H1 (cell line): ENCODE measurements around the gene KCNIP3. TPM values are rescaled to one million over a fixed set of nuclear protein-coding genes. Genes with fewer than 3 reads are reported as not detected.
A peak's percentile ranks its signal among the peaks of the same experiment; 100 is the strongest.

Experiments used
- CTCF ChIA-PET: fragments of 300-600 bp; sonication (Branson Sonifier 250); formaldehyde crosslinking; loops from one replicate; lab custom pipeline; 2021; ENCODE audit not compliant: partially characterized antibody; lab: Charles Lee
- POLR2A ChIA-PET: fragments of 300-600 bp; sonication (Branson Sonifier 250); formaldehyde crosslinking; loops from one replicate; lab custom pipeline; 2021; ENCODE audit warnings: inconsistent platforms; ENCODE audit not compliant: partially characterized antibody; lab: Charles Lee
- DNase-seq, 2 experiments: peaks; one replicate each; pipeline versions ENCODE4 v3.0.0 to v3.0.0-alpha.2; 2010 to 2022; ENCODE audit warnings: low spot score in 2 of 2, low read depth in 1 of 2, mixed read lengths in 1 of 2
- FAIRE-seq: peaks from 2 replicates; lab custom pipeline; 2011; peaks lifted over from hg19 to GRCh38; lab: Jason Lieb, UNC
- H2AFZ ChIP-seq: 2 replicates; pipeline ENCODE4 v1.8.1; 2012; ENCODE audit warnings: low read length, inconsistent platforms
- H2AK5ac ChIP-seq: 2 replicates; pipeline ENCODE4 v1.6.1; 2013; ENCODE audit warnings: low read depth, low read length
- H2BK120ac ChIP-seq: replicated peaks from 2 replicates; pipeline ENCODE3; 2013; ENCODE audit warnings: low read depth, low read length, inconsistent platforms
- H2BK12ac ChIP-seq: 2 replicates; pipeline ENCODE4 v1.6.1; 2013; ENCODE audit warnings: low read depth, low read length
- H2BK15ac ChIP-seq: 2 replicates; pipeline ENCODE4 v1.6.1; 2013; ENCODE audit warnings: low read length
- H2BK20ac ChIP-seq: 2 replicates; pipeline ENCODE4 v1.6.1; 2013; ENCODE audit warnings: low read length
- H2BK5ac ChIP-seq: 2 replicates; pipeline ENCODE4 v1.6.1; 2013; ENCODE audit warnings: low read depth, low read length
- H3K14ac ChIP-seq: 2 replicates; pipeline ENCODE4 v1.6.1; 2013; ENCODE audit warnings: inconsistent platforms; ENCODE audit not compliant: insufficient read length
- H3K18ac ChIP-seq: 2 replicates; pipeline ENCODE4 v1.6.1; 2013; ENCODE audit warnings: low read length; ENCODE audit errors: extremely low read depth
- H3K23ac ChIP-seq: 2 replicates; pipeline ENCODE4 v1.6.1; 2013; ENCODE audit warnings: inconsistent platforms; ENCODE audit not compliant: insufficient read length
- H3K23me2 ChIP-seq: 2 replicates; pipeline ENCODE4 v1.6.1; 2013; ENCODE audit warnings: low read depth, low read length
- H3K27ac ChIP-seq: 2 replicates; pipeline ENCODE4 v1.6.1; 2011; ENCODE audit warnings: low read depth, low read length, inconsistent platforms
- H3K27me3 ChIP-seq, 4 experiments: replicated peaks in 1 of 4; 1 replicate in 1 of 4; 2 replicates in 3 of 4; pipeline versions ENCODE4 v1.6.1 to v1.8.1; 2011 to 2013; ENCODE audit warnings: low read length in 3 of 4, mild to moderate bottlenecking in 3 of 4, inconsistent platforms in 2 of 4, mixed read lengths in 2 of 4, moderate library complexity in 1 of 4; ENCODE audit not compliant: control insufficient read depth in 3 of 4, insufficient read depth in 3 of 4; ENCODE audit errors: extremely low read depth in 1 of 4
- H3K36me3 ChIP-seq, 4 experiments: 2 replicates each; pipeline versions ENCODE4 v1.6.1 to v1.8.1; 2011 to 2013; ENCODE audit warnings: mild to moderate bottlenecking in 4 of 4, low read length in 3 of 4, moderate library complexity in 2 of 4, control low read depth in 1 of 4, inconsistent platforms in 1 of 4; ENCODE audit not compliant: insufficient read depth in 4 of 4, control insufficient read depth in 2 of 4
- H3K4ac ChIP-seq: replicated peaks from 2 replicates; pipeline ENCODE3; 2013; ENCODE audit warnings: low read length, low read depth, mixed read lengths, inconsistent platforms; ENCODE audit not compliant: insufficient read length
- H3K4me1 ChIP-seq, 4 experiments: replicated peaks in 1 of 4; 1 replicate in 1 of 4; 2 replicates in 3 of 4; pipeline versions ENCODE4 v1.6.1 to v1.8.1; 2011 to 2013; ENCODE audit warnings: low read length in 3 of 4, inconsistent platforms in 2 of 4, mixed read lengths in 1 of 4; ENCODE audit not compliant: insufficient read depth in 4 of 4, control insufficient read depth in 3 of 4
- H3K4me2 ChIP-seq, 2 experiments: 2 replicates each; pipeline versions ENCODE4 v1.6.1 to v1.8.1; 2011 to 2013; ENCODE audit warnings: low read depth in 2 of 2, low read length in 2 of 2, control low read depth in 1 of 2, inconsistent platforms in 1 of 2, mild to moderate bottlenecking in 1 of 2; ENCODE audit not compliant: insufficient read depth in 1 of 2
- H3K4me3 ChIP-seq, 4 experiments: fragments of 200-600, 300-600 bp in 1 of 4; sonication (generic), shearing (Covaris generic), sonication (Bioruptor Twin) in 1 of 4; 2 replicates each; pipeline versions ENCODE4 v1.5.1 to v1.8.1; 2011 to 2016; ENCODE audit warnings: low read length in 4 of 4, low read depth in 3 of 4, control low read depth in 2 of 4, inconsistent platforms in 2 of 4, mild to moderate bottlenecking in 2 of 4, mixed read lengths in 1 of 4, moderate library complexity in 1 of 4; ENCODE audit not compliant: insufficient read depth in 2 of 4; ENCODE audit errors: extremely low read depth in 1 of 4
- H3K56ac ChIP-seq: replicated peaks from 2 replicates; pipeline ENCODE3; 2013; ENCODE audit warnings: low read depth, mild to moderate bottlenecking, mixed read lengths, low read length, inconsistent platforms; ENCODE audit not compliant: insufficient read length
- H3K79me1 ChIP-seq: 2 replicates; pipeline ENCODE4 v1.6.1; 2013; ENCODE audit warnings: low read depth, low read length, control low read depth
- H3K79me2 ChIP-seq, 2 experiments: 2 replicates each; pipeline versions ENCODE4 v1.6.1 to v1.8.1; 2012 to 2013; ENCODE audit warnings: low read length in 2 of 2, mild to moderate bottlenecking in 2 of 2, inconsistent platforms in 1 of 2; ENCODE audit not compliant: insufficient read depth in 2 of 2, control insufficient read depth in 1 of 2
- H3K9ac ChIP-seq, 4 experiments: replicated peaks in 1 of 4; 1 replicate in 1 of 4; 2 replicates in 3 of 4; pipeline versions ENCODE4 v1.6.1 to v1.8.1; 2011 to 2013; ENCODE audit warnings: low read depth in 3 of 4, low read length in 3 of 4, control low read depth in 2 of 4, mild to moderate bottlenecking in 2 of 4, moderate library complexity in 2 of 4, inconsistent platforms in 1 of 4; ENCODE audit errors: extremely low read depth in 1 of 4
- H3K9me3 ChIP-seq, 2 experiments: 2 replicates each; pipeline versions ENCODE4 v1.6.1 to v1.8.1; 2012 to 2013; ENCODE audit warnings: mild to moderate bottlenecking in 2 of 2, moderate library complexity in 2 of 2, control low read depth in 1 of 2, inconsistent platforms in 1 of 2, low read depth in 1 of 2, low read length in 1 of 2, mixed read lengths in 1 of 2; ENCODE audit not compliant: insufficient read depth in 2 of 2
- H4K20me1 ChIP-seq, 2 experiments: replicated peaks in 1 of 2; 2 replicates each; pipeline versions ENCODE3 to v1.8.1; 2011 to 2013; ENCODE audit warnings: inconsistent platforms in 2 of 2, low read length in 2 of 2, mild to moderate bottlenecking in 1 of 2; ENCODE audit not compliant: insufficient read depth in 2 of 2, control insufficient read depth in 1 of 2
- H4K5ac ChIP-seq: 2 replicates; pipeline ENCODE4 v1.6.1; 2013; ENCODE audit warnings: low read length, low read depth, mixed read lengths, inconsistent platforms; ENCODE audit not compliant: insufficient read length
- H4K8ac ChIP-seq: 2 replicates; pipeline ENCODE4 v1.8.0; 2013; ENCODE audit warnings: mild to moderate bottlenecking, moderate library complexity, low read length, inconsistent platforms; ENCODE audit not compliant: insufficient read depth; ENCODE audit errors: extremely low read depth
- H4K91ac ChIP-seq: replicated peaks from 2 replicates; pipeline ENCODE3; 2013; ENCODE audit warnings: low read length, mixed read lengths, inconsistent platforms; ENCODE audit not compliant: insufficient read length
- CREB1 ChIP-seq: IDR thresholded peaks from 2 replicates; pipeline ENCODE4 v1.6.1; 2012; ENCODE audit warnings: inconsistent platforms
- GABPA ChIP-seq: IDR thresholded peaks from 2 replicates; pipeline ENCODE4 v1.6.1; 2011; ENCODE audit warnings: mild to moderate bottlenecking, low read length, moderate library complexity, borderline replicate concordance; ENCODE audit not compliant: insufficient read depth
- MAFK ChIP-seq: IDR thresholded peaks from 2 replicates; pipeline ENCODE4 v1.6.1; 2012; ENCODE audit warnings: low read depth, mild to moderate bottlenecking, improper control_type of control experiment, low read length
- RBBP5 ChIP-seq: IDR thresholded peaks from 2 replicates; pipeline ENCODE4 v1.7.1; 2012; ENCODE audit warnings: low read depth, mild to moderate bottlenecking, inconsistent platforms, low read length, moderate library complexity, borderline replicate concordance
- RNF2 ChIP-seq: fragments of 200-900, 300-1000 bp; sonication (generic); IDR thresholded peaks from 2 replicates; pipeline ENCODE4 v1.7.1; 2016; ENCODE audit warnings: borderline replicate concordance, low read depth, mild to moderate bottlenecking, antibody characterized with exemption, low read length; ENCODE audit not compliant: poor library complexity, severe bottlenecking; ENCODE audit errors: missing control alignments
- RXRA ChIP-seq: IDR thresholded peaks from 2 replicates; pipeline ENCODE4 v1.6.1; 2011; ENCODE audit warnings: low read depth, mild to moderate bottlenecking, low read length, moderate library complexity; ENCODE audit not compliant: insufficient read depth
- SAP30 ChIP-seq: fragments of 300-600 bp; sonication (generic); IDR thresholded peaks from 2 replicates; pipeline ENCODE4 v1.7.1; 2012; ENCODE audit warnings: low read length, moderate library complexity, mild to moderate bottlenecking, inconsistent platforms; ENCODE audit not compliant: insufficient read depth, insufficient replicate concordance
- SRF ChIP-seq: IDR thresholded peaks from 2 replicates; pipeline ENCODE4 v1.6.1; 2011; ENCODE audit warnings: mild to moderate bottlenecking, low read depth, low read length, moderate library complexity
- TBP ChIP-seq: IDR thresholded peaks from 2 replicates; pipeline ENCODE4 v1.6.1; 2011; ENCODE audit warnings: low read depth, low read length, improper control_type of control experiment
- YY1 ChIP-seq: IDR thresholded peaks from 2 replicates; pipeline ENCODE4 v1.6.1; 2011; ENCODE audit warnings: low read depth, mild to moderate bottlenecking, low read length
- WGBS, 2 experiments: shearing (Covaris generic) in 1 of 2; methylation state at CpG; one replicate each; pipeline versions ENCODE4 v1.1.6 to v1.1.7; 2013 to 2015; ENCODE audit warnings: low lambda C conversion rate in 2 of 2, mixed read lengths in 2 of 2, inconsistent platforms in 1 of 2, low coverage in 1 of 2, missing lambda C conversion rate in 1 of 2; ENCODE audit not compliant: insufficient replicate concordance in 2 of 2, insufficient coverage in 1 of 2, insufficient read length in 1 of 2; ENCODE audit errors: extremely low coverage in 1 of 2, missing lambda C conversion rate in 1 of 2; 5-methylcytosine and 5-hydroxymethylcytosine counted together
- polyA plus RNA-seq, 7 experiments: library from polyadenylated mRNA; depleted of rRNA in 3 of 7; stranded (reverse) in 5 of 7; unstranded in 2 of 7; fragments of >200 nt in 5 of 7; fragments of 200-250 nt in 2 of 7; gene quantifications; 1 replicate in 5 of 7; 2 replicates in 1 of 7; 4 replicates in 1 of 7; pipeline versions ENCODE4 v1.2.1 to v1.2.3, GENCODE V29; 2011 to 2013; ENCODE audit warnings: missing spikeins in 2 of 7, mixed read lengths in 2 of 7
- total RNA-seq: library from RNA; stranded (reverse); fragmentation: NEBNext Ultra II Directional; extraction: Animal tissue kit (Norgen Biotek cat#: 25700); gene quantifications from 2 replicates; pipeline ENCODE4 v1.2.1, GENCODE V29; 2021
- TF ChIP-seq, protein P1 (sequence below): IDR thresholded peaks from 2 replicates; pipeline ENCODE4 v1.6.1; 2011; ENCODE audit warnings: low read depth, mild to moderate bottlenecking, low read length; ENCODE audit not compliant: insufficient read depth
- TF ChIP-seq, protein P2 (sequence below): IDR thresholded peaks from 2 replicates; pipeline ENCODE4 v1.6.1; 2012; ENCODE audit warnings: low read length, inconsistent platforms

The KCNIP3 gene
- total and polyA plus RNA-seq, 2 of the 8 experiments (the other 6 are each of a cell fraction or from before 2014, with no cell fraction given) = 0.33 to 1.9 TPM

DNA sequence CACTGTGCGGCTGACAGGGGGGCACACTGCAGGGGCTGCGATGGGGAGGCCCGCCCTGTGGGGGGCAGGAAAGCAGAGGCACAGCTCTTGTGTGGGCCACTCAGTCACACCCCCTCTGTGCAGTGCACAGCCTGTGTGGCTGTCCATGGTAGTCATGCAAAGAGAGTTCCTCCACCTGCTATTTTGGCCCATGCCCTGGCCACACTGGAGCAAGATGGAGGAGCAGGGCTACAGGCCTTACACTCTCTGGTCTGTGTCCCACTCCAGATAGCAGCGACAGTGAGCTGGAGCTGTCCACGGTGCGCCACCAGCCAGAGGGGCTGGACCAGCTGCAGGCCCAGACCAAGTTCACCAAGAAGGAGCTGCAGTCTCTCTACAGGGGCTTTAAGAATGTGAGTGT is 76.9 kb downstream of the KCNIP3 start:
- H3K56ac ChIP-seq = no peak overlapping the region
- DNase-seq = no peak
- CTCF ChIA-PET = no interaction called here
- no peaks in the 10 kb centered on the region for H3K27me3 ChIP-seq
- H3K23me2 ChIP-seq = no peaks in the 10 kb centered on the region
- H3K4me1 ChIP-seq = peaks cover 0 to 4% (median 0%) of the 10 kb centered on the region in 4 experiments; a peak in 1 of 7 replicates
- no peak overlapping the region for H3K4ac ChIP-seq
- H2BK120ac ChIP-seq = no peak overlapping the region
- H3K4me3 ChIP-seq = no peak overlapping the region
- peaks cover 55 to 81% of the 10 kb centered on the region in 2 experiments for H3K9me3 ChIP-seq
- H2BK5ac ChIP-seq = no peak overlapping the region
- H4K20me1 ChIP-seq = no peaks in the 10 kb centered on the region
- no peak overlapping the region for H3K27ac ChIP-seq
- no peak overlapping the region for H4K91ac ChIP-seq
- H3K79me2 ChIP-seq = no peaks in the 10 kb centered on the region
- no peak overlapping the region for H2BK12ac ChIP-seq
- peak overlapping the region; percentile 46; the same call in 1 of the 2 replicates for H4K8ac ChIP-seq
- H3K14ac ChIP-seq = no peak overlapping the region
- H3K23ac ChIP-seq = no peak overlapping the region
- no peak overlapping the region for H3K4me2 ChIP-seq
- POLR2A ChIA-PET = no interaction called here
- WGBS, 2 experiments = 88% methylated on average over 5 of the region's 6 CpGs; no CpG with 5 or more reads in 1 of the 2 experiments
- H3K9ac ChIP-seq = no peak overlapping the region
- H3K36me3 ChIP-seq = no peaks in the 10 kb centered on the region
- H2AK5ac ChIP-seq = no peak overlapping the region
- no peak overlapping the region for H2AFZ ChIP-seq
- H4K5ac ChIP-seq = no peak overlapping the region
- no peak overlapping the region for H2BK20ac ChIP-seq
- no peak overlapping the region for H3K18ac ChIP-seq
- H3K79me1 ChIP-seq = no peaks in the 10 kb centered on the region
- FAIRE-seq = no peak
- H2BK15ac ChIP-seq = no peak overlapping the region
- TF ChIP-seq, protein P1, sequence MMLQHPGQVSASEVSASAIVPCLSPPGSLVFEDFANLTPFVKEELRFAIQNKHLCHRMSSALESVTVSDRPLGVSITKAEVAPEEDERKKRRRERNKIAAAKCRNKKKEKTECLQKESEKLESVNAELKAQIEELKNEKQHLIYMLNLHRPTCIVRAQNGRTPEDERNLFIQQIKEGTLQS = no peak
- TF ChIP-seq RBBP5 = no peak
- TF ChIP-seq, protein P2, sequence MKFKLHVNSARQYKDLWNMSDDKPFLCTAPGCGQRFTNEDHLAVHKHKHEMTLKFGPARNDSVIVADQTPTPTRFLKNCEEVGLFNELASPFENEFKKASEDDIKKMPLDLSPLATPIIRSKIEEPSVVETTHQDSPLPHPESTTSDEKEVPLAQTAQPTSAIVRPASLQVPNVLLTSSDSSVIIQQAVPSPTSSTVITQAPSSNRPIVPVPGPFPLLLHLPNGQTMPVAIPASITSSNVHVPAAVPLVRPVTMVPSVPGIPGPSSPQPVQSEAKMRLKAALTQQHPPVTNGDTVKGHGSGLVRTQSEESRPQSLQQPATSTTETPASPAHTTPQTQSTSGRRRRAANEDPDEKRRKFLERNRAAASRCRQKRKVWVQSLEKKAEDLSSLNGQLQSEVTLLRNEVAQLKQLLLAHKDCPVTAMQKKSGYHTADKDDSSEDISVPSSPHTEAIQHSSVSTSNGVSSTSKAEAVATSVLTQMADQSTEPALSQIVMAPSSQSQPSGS = no peak
- TF ChIP-seq SAP30 = no peak
- TF ChIP-seq MAFK = no peak
- TF ChIP-seq RXRA = no peak
- no peak for TF ChIP-seq SRF
- no peak for TF ChIP-seq GABPA
- no peak for TF ChIP-seq RNF2
- TF ChIP-seq TBP = no peak
- TF ChIP-seq YY1 = no peak
- TF ChIP-seq CREB1 = no peak
